SK-N-MC (cell line): Measurements from ENCODE around the gene MYO18A.

Experiments used
- EZH2 ChIP-seq: fragments of 200-600 bp; sonication (generic); IDR thresholded peaks from one replicate; pipeline ENCODE4 v1.6.1; 2017; ENCODE audit warnings: antibody characterized with exemption
- FOXP2 ChIP-seq: optimal IDR thresholded peaks from 2 replicates; pipeline ENCODE3; 2011; ENCODE audit warnings: mild to moderate bottlenecking, moderate library complexity; ENCODE audit not compliant: insufficient read depth; ENCODE audit errors: extremely low read length, control extremely low read depth
- POLR2AphosphoS5 ChIP-seq: IDR thresholded peaks from 2 replicates; pipeline ENCODE4 v1.6.1; 2012; ENCODE audit warnings: mild to moderate bottlenecking, low read depth, low read length, borderline replicate concordance

DNA sequence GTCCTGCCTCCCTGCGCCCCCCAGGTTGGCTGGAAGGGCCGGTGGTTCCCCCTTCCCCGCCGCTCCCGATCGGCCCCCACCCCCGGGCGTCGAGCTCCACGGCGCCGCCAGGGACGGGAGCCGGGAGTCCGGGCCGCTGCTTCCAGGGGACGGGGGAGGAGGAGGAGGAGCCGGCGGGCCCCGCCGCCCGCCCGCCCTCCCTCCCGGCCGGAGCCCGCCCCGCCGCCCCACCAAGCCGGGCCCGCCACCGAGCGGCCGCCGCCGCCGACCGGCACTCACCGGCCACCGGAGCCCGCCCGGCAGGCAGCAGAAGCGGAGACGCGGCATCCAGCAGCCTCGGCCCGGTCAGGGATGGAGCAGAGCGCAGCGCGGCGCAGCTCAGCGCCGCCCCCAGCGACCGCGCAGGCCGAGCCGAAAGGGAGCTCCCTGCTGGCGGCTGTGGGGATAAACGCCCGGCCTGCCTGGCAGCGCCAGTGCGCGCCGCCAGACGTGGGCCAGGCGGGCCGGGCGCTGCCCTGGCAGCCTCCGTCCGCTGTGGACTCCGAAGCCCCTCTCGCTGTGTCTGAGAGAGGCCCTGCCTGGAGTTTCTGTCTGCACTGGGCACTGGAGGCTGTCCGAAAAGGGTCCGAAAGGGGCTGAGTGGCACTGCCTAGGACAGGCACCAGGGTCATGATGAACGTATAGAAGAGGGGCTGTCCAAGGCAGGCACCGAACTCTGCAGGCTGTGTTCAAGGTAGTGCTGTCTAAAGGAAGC is at the start of gene MYO18A:
- no peak; the same call in 1 of the 2 replicates for TF ChIP-seq POLR2AphosphoS5
- TF ChIP-seq EZH2: no peak
- TF ChIP-seq FOXP2: no peak
